PC-3 (cell line): ENCODE data around the gene PHAF1. TPM values are rescaled to one million over a fixed set of nuclear protein-coding genes. Genes with fewer than 3 reads are reported as not detected.

Experiments
- ATAC-seq: fragments of 200-7000 bp; cut with Tn5 transposase; 2 replicates; pipeline ENCODE4 v1.9.1; 2020; ENCODE audit warnings: mild to moderate bottlenecking, moderate library complexity
- BruUV-seq: library from RNA; stranded (reverse); fragments of 400-500 nt; replicated peaks from 2 replicates; lab custom pipeline; 2021; lab: Mats Ljungman, UMichigan
- CTCF ChIA-PET: fragments of 300-600 bp; sonication (Branson Sonifier 250); formaldehyde crosslinking; loops from one replicate; lab custom pipeline; 2022; ENCODE audit warnings: antibody characterized with exemption; lab: Charles Lee
- POLR2A ChIA-PET: fragments of 300-600 bp; sonication (Branson Sonifier 250); formaldehyde crosslinking; loops from one replicate; lab custom pipeline; 2022; ENCODE audit warnings: antibody characterized with exemption; ENCODE audit not compliant: unreplicated experiment; lab: Charles Lee
- DNase-seq: peaks from one replicate; pipeline ENCODE4 v3.0.0-alpha.2; 2015
- H2AFZ ChIP-seq: fragments of 300-600 bp; sonication (generic); 2 replicates; pipeline ENCODE4 v1.6.0; 2016; ENCODE audit warnings: antibody characterized with exemption, low read length
- H3F3A ChIP-seq: fragments of 300-600 bp; sonication (generic); one replicate; pipeline ENCODE4 v1.6.0; 2017; ENCODE audit warnings: antibody characterized with exemption, low read length, control low read depth, mild to moderate bottlenecking; ENCODE audit not compliant: unreplicated experiment
- H3K27ac ChIP-seq: fragments of 300-600 bp; sonication (generic); 2 replicates; pipeline ENCODE4 v1.5.1; 2016; ENCODE audit warnings: mild to moderate bottlenecking, low read length
- H3K27me3 ChIP-seq: fragments of 300-600 bp; sonication (generic); 2 replicates; pipeline ENCODE4 v1.6.1; 2016; ENCODE audit warnings: low read length, mixed read lengths
- H3K36me3 ChIP-seq: fragments of 300-600 bp; sonication (generic); 2 replicates; pipeline ENCODE4 v1.6.1; 2016; ENCODE audit warnings: low read depth, mixed run types, low read length, mixed read lengths
- H3K4me1 ChIP-seq: fragments of 300-600 bp; sonication (generic); 2 replicates; pipeline ENCODE4 v1.5.1; 2016; ENCODE audit warnings: low read length; ENCODE audit not compliant: insufficient read depth
- H3K4me2 ChIP-seq: fragments of 300-600 bp; sonication (generic); 2 replicates; pipeline ENCODE4 v1.6.0; 2016; ENCODE audit warnings: low read length
- H3K4me3 ChIP-seq: fragments of 300-600 bp; sonication (generic); 2 replicates; pipeline ENCODE4 v1.5.1; 2016; ENCODE audit warnings: mild to moderate bottlenecking, low read length, mixed read lengths
- H3K79me2 ChIP-seq: fragments of 300-600 bp; sonication (generic); 2 replicates; pipeline ENCODE4 v1.6.1; 2017; ENCODE audit warnings: low read length, mixed read lengths
- H3K9ac ChIP-seq: fragments of 300-600 bp; sonication (generic); 2 replicates; pipeline ENCODE4 v1.6.0; 2016; ENCODE audit warnings: mild to moderate bottlenecking, low read length
- H3K9me2 ChIP-seq: fragments of 300-600 bp; sonication (generic); replicated peaks from 2 replicates; pipeline ENCODE4 v1.6.1; 2016; ENCODE audit warnings: mixed run types, low read length, mixed read lengths
- H3K9me3 ChIP-seq: fragments of 300-600 bp; sonication (generic); 2 replicates; pipeline ENCODE4 v1.6.1; 2016; ENCODE audit warnings: low read length, mixed read lengths
- H4K20me1 ChIP-seq: fragments of 300-600 bp; sonication (generic); 2 replicates; pipeline ENCODE4 v1.6.1; 2016; ENCODE audit warnings: low read length, mixed read lengths
- EZH2 ChIP-seq: fragments of 300-600 bp; sonication (generic); IDR thresholded peaks from one replicate; pipeline ENCODE4 v1.6.1; 2017; ENCODE audit warnings: antibody characterized with exemption, mild to moderate bottlenecking, low read length; ENCODE audit not compliant: unreplicated experiment
- EZH2phosphoT487 ChIP-seq: fragments of 300-600 bp; sonication (generic); IDR thresholded peaks from 2 replicates; pipeline ENCODE4 v1.6.1; 2018; ENCODE audit warnings: mild to moderate bottlenecking, antibody characterized with exemption, low read length, borderline replicate concordance
- intact Hi-C: fragments of 100-400 bp; cut with micrococcal nuclease; formaldehyde crosslinking; loops from 2 replicates; pipeline ENCODE4 v1.9.0; 2023
- total RNA-seq: library from RNA; depleted of rRNA; stranded (reverse); fragments of >200 nt; gene quantifications from 2 replicates; pipeline ENCODE4 v1.2.3, GENCODE V29; 2014
- TF ChIP-seq, protein P1 (sequence below): fragments of 300-600 bp; sonication (generic); conservative IDR thresholded peaks from 2 replicates; pipeline ENCODE4 v1.5.1; 2017; ENCODE audit warnings: antibody characterized with exemption, low read depth, mild to moderate bottlenecking, low read length

PHAF1 gene
- total RNA-seq, 1 experiment from 2014 or later, result 18.8 TPM

DNA sequence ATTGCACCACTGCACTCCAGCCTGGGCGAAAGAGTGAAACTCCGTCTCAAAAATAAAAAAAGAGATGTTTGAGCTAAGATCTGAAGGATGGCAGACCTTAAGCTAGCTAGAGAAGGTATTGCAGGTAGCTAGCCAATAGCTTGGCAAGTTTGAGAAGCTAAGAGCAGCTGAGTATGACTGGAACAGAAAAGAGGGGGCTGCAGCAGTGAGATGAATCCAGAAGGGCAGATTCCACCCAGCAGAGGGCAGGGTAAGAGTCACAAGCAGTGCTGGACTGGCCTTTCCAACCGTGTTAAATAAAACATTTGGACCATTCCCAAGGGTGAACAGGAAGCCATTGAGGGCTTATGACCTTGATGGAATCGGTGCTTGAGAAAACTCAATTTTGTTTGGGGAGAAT lies 5.7 kb upstream of the PHAF1 start:
- Histone ChIP-seq H3K27ac (no peak overlapping the region), H4K20me1 (no peaks in the 10 kb centered on the region), H3K4me3 (no peak overlapping the region), H3K4me2 (no peak overlapping the region), H3K36me3 (peaks cover 6% of the 10 kb centered on the region; the same call in 1 of the 2 replicates), H3K9me2 (no peaks in the 10 kb centered on the region), H3K79me2 (no peaks in the 10 kb centered on the region), H3F3A (no peaks in the 10 kb centered on the region), H2AFZ (no peak overlapping the region), H3K9ac (no peak overlapping the region), H3K9me3 (no peaks in the 10 kb centered on the region), H3K4me1 (no peaks in the 10 kb centered on the region; the same call in 1 of the 2 replicates), H3K27me3 (no peaks in the 10 kb centered on the region)
- no peak for TF ChIP-seq EZH2
- TF ChIP-seq, protein P1, sequence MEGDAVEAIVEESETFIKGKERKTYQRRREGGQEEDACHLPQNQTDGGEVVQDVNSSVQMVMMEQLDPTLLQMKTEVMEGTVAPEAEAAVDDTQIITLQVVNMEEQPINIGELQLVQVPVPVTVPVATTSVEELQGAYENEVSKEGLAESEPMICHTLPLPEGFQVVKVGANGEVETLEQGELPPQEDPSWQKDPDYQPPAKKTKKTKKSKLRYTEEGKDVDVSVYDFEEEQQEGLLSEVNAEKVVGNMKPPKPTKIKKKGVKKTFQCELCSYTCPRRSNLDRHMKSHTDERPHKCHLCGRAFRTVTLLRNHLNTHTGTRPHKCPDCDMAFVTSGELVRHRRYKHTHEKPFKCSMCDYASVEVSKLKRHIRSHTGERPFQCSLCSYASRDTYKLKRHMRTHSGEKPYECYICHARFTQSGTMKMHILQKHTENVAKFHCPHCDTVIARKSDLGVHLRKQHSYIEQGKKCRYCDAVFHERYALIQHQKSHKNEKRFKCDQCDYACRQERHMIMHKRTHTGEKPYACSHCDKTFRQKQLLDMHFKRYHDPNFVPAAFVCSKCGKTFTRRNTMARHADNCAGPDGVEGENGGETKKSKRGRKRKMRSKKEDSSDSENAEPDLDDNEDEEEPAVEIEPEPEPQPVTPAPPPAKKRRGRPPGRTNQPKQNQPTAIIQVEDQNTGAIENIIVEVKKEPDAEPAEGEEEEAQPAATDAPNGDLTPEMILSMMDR, result peak; percentile 50; the same call in 1 of the 2 replicates
- ATAC-seq, result 0 out of 2 replicates have a peak, but pooled peaks have one; percentile 35
- ChIA-PET CTCF (interaction anchor here (1.3 kb wide), 1 partner anchor 86 kb away, joined by 3 read pairs; no protein-coding TSS in a partner anchor), POLR2A (no interaction called here)
- no TSS peak for BruUV-seq
- DNase-seq, result peak; percentile 36
- intact Hi-C loops, result no loop called here

DNA sequence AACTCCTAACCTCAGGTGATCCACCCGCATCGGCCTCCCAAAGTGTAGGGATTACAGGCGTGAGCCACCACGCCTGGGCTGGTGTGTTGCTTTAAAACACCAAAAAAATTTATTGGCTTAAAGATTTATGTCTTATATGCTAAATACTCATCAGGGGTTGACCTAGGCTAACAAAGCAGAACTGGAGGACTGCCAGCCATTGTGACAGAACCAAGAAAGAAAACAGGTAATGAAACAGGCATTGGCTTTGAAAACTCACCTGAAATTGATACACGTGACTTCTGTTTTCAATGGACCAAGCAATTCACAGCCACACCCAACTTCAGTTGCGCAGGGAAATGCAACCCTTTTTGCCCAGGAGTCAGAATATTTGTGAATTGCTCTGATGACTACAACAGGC lies 4.9 kb upstream of the PHAF1 start:
- BruUV-seq, result no TSS peak
- Histone ChIP-seq H3K9ac (no peak overlapping the region), H3K4me1 (peaks cover 4% of the 10 kb centered on the region; the same call in 1 of the 2 replicates), H3K36me3 (0 out of 2 replicates have a peak, but pooled peaks cover 1% of the 10 kb centered on the region), H3K9me3 (no peaks in the 10 kb centered on the region), H3F3A (no peaks in the 10 kb centered on the region), H3K27me3 (no peaks in the 10 kb centered on the region), H3K4me3 (no peak overlapping the region), H4K20me1 (no peaks in the 10 kb centered on the region), H3K4me2 (no peak overlapping the region), H3K27ac (no peak overlapping the region), H2AFZ (no peak overlapping the region), H3K9me2 (no peaks in the 10 kb centered on the region), H3K79me2 (peaks cover 1% of the 10 kb centered on the region)
- intact Hi-C loops, result no loop called here
- TF ChIP-seq EZH2 (no peak), EZH2phosphoT487 (no peak)
- TF ChIP-seq, protein P1, result no peak
- ATAC-seq (no peak), DNase-seq (no peak)
- CTCF ChIA-PET, result interaction anchor here (1.3 kb wide), 1 partner anchor 87 kb away, joined by 3 read pairs; no protein-coding TSS in a partner anchor
- POLR2A ChIA-PET, result no interaction called here

DNA sequence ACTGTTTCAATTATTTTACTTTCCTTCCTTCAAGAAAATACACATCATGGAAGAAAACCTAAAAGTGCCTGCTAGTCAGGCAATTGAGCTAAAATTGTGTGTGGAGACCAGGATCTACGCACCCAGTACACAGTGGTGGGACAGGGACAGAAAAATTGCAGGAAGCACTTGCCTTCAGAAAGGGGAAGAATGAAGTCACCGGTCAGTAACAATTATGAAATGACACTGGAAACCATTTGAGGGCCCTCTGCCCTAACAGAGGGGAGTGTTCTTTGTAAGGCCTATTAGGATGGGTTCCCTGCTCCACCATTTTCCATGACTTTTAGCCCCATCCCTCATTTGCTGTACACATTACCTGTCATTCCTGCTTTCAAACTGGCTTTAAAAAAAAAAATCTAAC lies 4.5 kb upstream of the PHAF1 start:
- Histone ChIP-seq H3K4me3 (no peak overlapping the region), H3K9me3 (no peaks in the 10 kb centered on the region), H3K79me2 (peaks cover 5% of the 10 kb centered on the region), H3F3A (no peaks in the 10 kb centered on the region), H2AFZ (no peak overlapping the region), H3K36me3 (no peaks in the 10 kb centered on the region), H3K4me1 (peaks cover 4% of the 10 kb centered on the region; the same call in 1 of the 2 replicates), H3K4me2 (no peak overlapping the region), H4K20me1 (no peaks in the 10 kb centered on the region), H3K27me3 (no peaks in the 10 kb centered on the region), H3K9me2 (no peaks in the 10 kb centered on the region), H3K27ac (no peak overlapping the region), H3K9ac (no peak overlapping the region)
- ChIA-PET POLR2A (no interaction called here), CTCF (no interaction called here)
- TF ChIP-seq, protein P1, result no peak
- TF ChIP-seq EZH2phosphoT487, result no peak
- TF ChIP-seq EZH2, result no peak
- intact Hi-C loops, result no loop called here
- ATAC-seq, result no peak
- BruUV-seq, result no TSS peak
- no peak for DNase-seq
